B cell (primary cell): ENCODE results near the gene PPP2R1A. TPM values are rescaled to one million over a fixed set of nuclear protein-coding genes. Genes with fewer than 3 reads are reported as not detected.

ENCODE experiments used
- ATAC-seq: fragments of 200-7000 bp; cut with Tn5 transposase; one replicate; pipeline ENCODE4 v1.10.0; 2021; ENCODE audit warnings: low read depth, mild to moderate bottlenecking, moderate number of reproducible peaks, moderate library complexity
- CTCF ChIA-PET: fragments of 350-600 bp; sonication (Branson Sonifier 250); formaldehyde crosslinking; loops from one replicate; lab custom pipeline; 2021; ENCODE audit warnings: antibody characterized with exemption, inconsistent platforms; lab: Charles Lee
- POLR2A ChIA-PET: fragments of 350-600 bp; sonication (Branson Sonifier 250); formaldehyde crosslinking; loops from one replicate; lab custom pipeline; 2021; ENCODE audit warnings: antibody characterized with exemption; lab: Charles Lee
- DNase-seq: peaks from one replicate; pipeline ENCODE4 v3.0.0; 2013
- H2AFZ ChIP-seq: 2 replicates; pipeline ENCODE4 v1.6.1; 2012; ENCODE audit warnings: mild to moderate bottlenecking, low read depth, low read length; ENCODE audit not compliant: insufficient read depth, poor library complexity, severe bottlenecking
- H3K27ac ChIP-seq, 2 donors: 1 replicate in 1 of 2; 2 replicates in 1 of 2; pipeline ENCODE4 v1.5.1; 2012 to 2013; ENCODE audit warnings: low read length in 2 of 2, mild to moderate bottlenecking in 2 of 2, moderate library complexity in 1 of 2
- H3K27me3 ChIP-seq, 4 experiments: fragments of 200-600 bp in 1 of 4; sonication (generic) in 1 of 4; replicated peaks in 1 of 4; 1 replicate in 2 of 4; 2 replicates in 2 of 4; pipeline versions ENCODE4 v1.6.1 to v1.7.0; 2013 to 2016; ENCODE audit warnings: low read length in 3 of 4, mild to moderate bottlenecking in 2 of 4, mixed read lengths in 1 of 4, moderate library complexity in 1 of 4; ENCODE audit not compliant: insufficient read depth in 4 of 4, control insufficient read depth in 3 of 4; ENCODE audit errors: control extremely low read depth in 1 of 4
- H3K36me3 ChIP-seq, 2 experiments: replicated peaks in 1 of 2; 1 replicate in 1 of 2; 2 replicates in 1 of 2; pipeline versions ENCODE4 v1.6.1 to v1.7.1; 2013; ENCODE audit warnings: low read length in 1 of 2; ENCODE audit not compliant: insufficient read depth in 2 of 2, control insufficient read depth in 1 of 2; ENCODE audit errors: control extremely low read depth in 1 of 2, extremely low read depth in 1 of 2
- H3K4me1 ChIP-seq, 2 donors: fragments of 200-600 bp in 1 of 2; sonication (generic) in 1 of 2; 1 replicate in 1 of 2; 2 replicates in 1 of 2; pipeline versions ENCODE4 v1.5.1 to v1.6.1; 2013 to 2017; ENCODE audit warnings: low read length in 2 of 2; ENCODE audit not compliant: control insufficient read depth in 2 of 2, insufficient read depth in 2 of 2
- H3K4me2 ChIP-seq: replicated peaks from 2 replicates; pipeline ENCODE3; 2012; ENCODE audit warnings: mild to moderate bottlenecking, low read depth, low read length; ENCODE audit not compliant: poor library complexity, severe bottlenecking
- H3K4me3 ChIP-seq, 5 experiments: fragments of 200-600 bp in 1 of 5; sonication (generic) in 1 of 5; 1 replicate in 3 of 5; 2 replicates in 2 of 5; pipeline versions ENCODE4 v1.5.1 to v1.7.0; 2011 to 2016; ENCODE audit warnings: low read length in 4 of 5, mild to moderate bottlenecking in 4 of 5, low read depth in 2 of 5, control low read depth in 1 of 5, moderate library complexity in 1 of 5; ENCODE audit not compliant: insufficient read depth in 1 of 5; ENCODE audit errors: control extremely low read depth in 1 of 5, extremely low read depth in 1 of 5
- H3K79me2 ChIP-seq: fragments of 200-600 bp; sonication (generic); one replicate; pipeline ENCODE4 v1.6.0; 2016; ENCODE audit warnings: low read length; ENCODE audit not compliant: control insufficient read depth, insufficient read depth
- H3K9ac ChIP-seq: fragments of 200-600 bp; sonication (generic); 2 replicates; pipeline ENCODE4 v1.6.1; 2017; ENCODE audit warnings: mild to moderate bottlenecking, low read length, moderate library complexity
- H3K9me3 ChIP-seq, 3 donors: one replicate each; pipeline versions ENCODE4 v1.6.1 to v1.7.1; 2013; ENCODE audit warnings: low read length in 2 of 3; ENCODE audit not compliant: control insufficient read depth in 2 of 3, insufficient read depth in 1 of 3; ENCODE audit errors: control extremely low read depth in 1 of 3
- H4K20me1 ChIP-seq: 2 replicates; pipeline ENCODE4 v1.6.0; 2012; ENCODE audit warnings: mild to moderate bottlenecking, low read length; ENCODE audit not compliant: insufficient read depth, control insufficient read depth, poor library complexity, severe bottlenecking
- H3K27ac Mint-ChIP-seq: one replicate; pipeline ENCODE4 v1.8.0; 2021; ENCODE audit warnings: mixed read lengths
- H3K27me3 Mint-ChIP-seq: one replicate; pipeline ENCODE4 v1.8.0; 2021; ENCODE audit warnings: mixed read lengths
- H3K4me1 Mint-ChIP-seq: one replicate; pipeline ENCODE4 v1.8.0; 2021; ENCODE audit warnings: mixed read lengths
- H3K4me3 Mint-ChIP-seq: one replicate; pipeline ENCODE4 v1.8.0; 2021; ENCODE audit warnings: mixed read lengths
- H3K9me3 Mint-ChIP-seq: one replicate; pipeline ENCODE4 v1.8.0; 2022; ENCODE audit warnings: mixed read lengths; ENCODE audit not compliant: insufficient read depth
- CTCF ChIP-seq: fragments of 200-600 bp; IDR thresholded peaks from one replicate; pipeline ENCODE4 v1.8.0; 2022; ENCODE audit warnings: antibody characterized with exemption, mild to moderate bottlenecking
- EZH2 ChIP-seq: IDR thresholded peaks from 2 replicates; pipeline ENCODE4 v1.6.1; 2012; ENCODE audit warnings: borderline replicate concordance, low read depth, mild to moderate bottlenecking, moderate library complexity, low read length; ENCODE audit not compliant: insufficient read depth, poor library complexity, severe bottlenecking
- WGBS: methylation state at CpG from one replicate; pipeline ENCODE4 v1.1.5; 2013; ENCODE audit warnings: missing lambda C conversion rate; ENCODE audit not compliant: insufficient coverage; 5-methylcytosine and 5-hydroxymethylcytosine counted together
- intact Hi-C: fragments of 100-400 bp; cut with micrococcal nuclease; formaldehyde crosslinking; loops from one replicate; pipeline ENCODE4 v1.10.0; 2022
- polyA plus RNA-seq: library from polyadenylated mRNA; depleted of rRNA; stranded (reverse); fragments of >200 nt; gene quantifications from 2 replicates; pipeline ENCODE4 v1.2.3, GENCODE V29; 2012
- total RNA-seq, 2 donors: library from RNA; stranded (reverse); fragments of 120-200 nt in 1 of 2; gene quantifications; 1 replicate in 1 of 2; 2 replicates in 1 of 2; pipeline versions ENCODE4 v1.2.3 to v1.2.4, GENCODE V29; 2013 to 2022

The PPP2R1A gene
- total and polyA plus RNA-seq, 2 donors (not counting 1 experiment from before 2014, with no cell fraction given): 108 to 202 TPM

- WGBS: 5% methylated on average over 26 of the region's 40 CpGs
- no peak for DNase-seq
- H4K20me1 ChIP-seq: peaks cover 49% of the 10 kb centered on the region
- H3K4me1 Mint-ChIP-seq: peaks cover 49% of the 10 kb centered on the region
- H3K9me3 ChIP-seq: peaks cover 0 to 4% (median 0%) of the 10 kb centered on the region in 3 donors
- CTCF ChIA-PET: no interaction called here
- no peaks in the 10 kb centered on the region for H3K9me3 Mint-ChIP-seq
- peak overlapping the region; percentile 99 for H3K4me3 Mint-ChIP-seq
- peak overlapping the region; percentile 90 for H2AFZ ChIP-seq
- H3K27me3 ChIP-seq: no peaks in the 10 kb centered on the region
- peaks cover 62% of the 10 kb centered on the region for H3K79me2 ChIP-seq
- H3K9ac ChIP-seq: peak overlapping the region; percentile 99
- no peak for ATAC-seq
- intact Hi-C loops: no loop called here
- TF ChIP-seq EZH2 (no peak), CTCF (no peak)
- peaks cover 0 to 29% of the 10 kb centered on the region in 2 experiments for H3K36me3 ChIP-seq
- H3K4me3 ChIP-seq: peak overlapping the region; percentile 54 to 100 (median 85)
- H3K4me1 ChIP-seq: peaks cover 45 to 56% of the 10 kb centered on the region in 2 donors
- H3K27ac ChIP-seq: peak overlapping the region; percentile 89 to 99
- H3K27me3 Mint-ChIP-seq: no peaks in the 10 kb centered on the region
- POLR2A ChIA-PET: no interaction called here
- peak overlapping the region; percentile 100 for H3K27ac Mint-ChIP-seq
- H3K4me2 ChIP-seq: peak overlapping the region; percentile 93
Observed at GRCh38 chr19:52190487-52191293, 838 bp downstream of the PPP2R1A start.

- H3K4me3 ChIP-seq: peak overlapping the region; percentile 54 to 100 (median 85)
Observed at GRCh38 chr19:52191389-52191788, 1.5 kb downstream of the PPP2R1A start.

More at GRCh38 chr19:52191389-52191788, 1.5 kb downstream of the PPP2R1A start:
- no peaks in the 10 kb centered on the region for H3K9me3 Mint-ChIP-seq
- no peak overlapping the region for H2AFZ ChIP-seq
- peaks cover 68% of the 10 kb centered on the region for H3K79me2 ChIP-seq
- peak overlapping the region; percentile 93 for H3K4me2 ChIP-seq
- ATAC-seq (no peak), DNase-seq (no peak)
- H3K4me1 ChIP-seq: peaks cover 45 to 56% of the 10 kb centered on the region in 2 donors
- CTCF ChIA-PET: interaction anchor here (0.5 kb wide), 1 partner anchor 170 kb away, joined by 3 read pairs; no protein-coding TSS in a partner anchor
- H3K27me3 Mint-ChIP-seq: no peaks in the 10 kb centered on the region
- peaks cover 0 to 36% of the 10 kb centered on the region in 2 experiments for H3K36me3 ChIP-seq
- intact Hi-C loops: no loop called here
- POLR2A ChIA-PET: no interaction called here
- H3K4me1 Mint-ChIP-seq: peaks cover 55% of the 10 kb centered on the region
- peaks cover 56% of the 10 kb centered on the region for H4K20me1 ChIP-seq
- no peaks in the 10 kb centered on the region for H3K27me3 ChIP-seq
- H3K27ac ChIP-seq: peak overlapping the region; percentile 89 to 99
- H3K4me3 Mint-ChIP-seq: peak overlapping the region; percentile 99
- peak overlapping the region; percentile 100 for H3K27ac Mint-ChIP-seq
- H3K9me3 ChIP-seq: peaks cover 0 to 4% (median 0%) of the 10 kb centered on the region in 3 donors
- TF ChIP-seq CTCF: no peak
- TF ChIP-seq EZH2: no peak
- 100% methylated on average over 1 of the region's 5 CpGs for WGBS
- peak overlapping the region; percentile 99 for H3K9ac ChIP-seq
